Stimulated activated CD4-positive, alpha-beta T cell treated with anti-CD3 and anti-CD28 coated beads, Interleukin-12 subunit alpha, Interleukin-12 subunit beta, amount 100 ng/mL, for 4 hours (primary cell): Measurements from ENCODE around the gene TET3.
A peak's percentile ranks its signal among the peaks of the same experiment; 100 is the strongest.

Experiments
- DNase-seq: peaks from one replicate; pipeline ENCODE4 v3.0.0-alpha.2; 2020

TET3 gene

DNA sequence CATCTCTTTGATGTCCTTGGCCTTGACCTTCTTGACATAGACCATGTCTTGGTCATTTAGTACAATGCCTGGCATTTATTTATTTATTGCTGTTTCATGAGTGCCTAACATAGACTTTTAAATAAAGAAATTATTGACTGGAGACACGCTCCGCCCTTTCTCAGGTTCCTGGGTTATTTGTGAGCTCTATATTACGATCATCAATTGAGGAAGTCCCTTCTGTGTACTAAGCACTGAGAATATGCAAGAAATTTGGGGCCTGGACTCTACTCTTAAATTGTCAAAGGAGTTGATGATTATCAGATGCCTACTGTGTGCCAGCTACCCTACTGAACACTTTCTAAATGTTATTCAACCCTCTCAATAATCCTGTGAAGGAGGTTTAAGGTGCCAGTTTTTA lies 19.7 kb upstream of the TET3 start:
- no peak for DNase-seq

DNA sequence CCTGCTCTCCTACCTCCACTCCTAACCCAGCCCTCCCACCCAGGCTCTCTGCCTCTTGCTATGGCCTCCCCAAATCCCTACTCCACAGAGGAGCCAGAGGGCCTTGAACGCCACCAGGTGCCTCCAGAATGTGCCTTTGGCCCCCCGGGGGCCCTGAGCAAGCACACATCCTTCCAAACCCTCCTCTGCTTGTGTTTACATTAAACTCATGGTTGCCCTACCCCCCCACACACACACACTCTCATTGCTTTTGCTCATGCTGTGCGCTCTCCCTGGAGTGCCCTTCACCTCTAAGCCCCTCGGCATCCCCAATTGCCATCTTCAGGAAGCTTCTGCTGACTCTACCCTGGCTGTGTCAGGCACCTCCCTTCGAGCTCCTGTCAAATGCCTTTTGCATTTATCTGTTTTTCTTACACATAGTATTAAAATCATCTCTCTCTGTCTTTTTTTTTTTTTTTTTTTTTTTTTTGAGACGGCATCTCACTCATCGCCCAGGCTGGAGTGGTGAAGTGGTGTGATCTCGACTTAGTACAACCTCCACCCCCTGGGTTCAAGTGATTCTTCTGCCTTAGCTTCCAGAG lies 16.3 kb upstream of the TET3 start:
- DNase-seq: no peak

GRCh38 chr2:73969356-73969755 lies 15.4 kb upstream of the TET3 start:
- DNase-seq: no peak

GRCh38 chr2:73970141-73970803 lies 14.4 kb upstream of the TET3 start:
- DNase-seq: no peak

GRCh38 chr2:73970850-73971471 lies 13.7 kb upstream of the TET3 start:
- no peak for DNase-seq

DNA sequence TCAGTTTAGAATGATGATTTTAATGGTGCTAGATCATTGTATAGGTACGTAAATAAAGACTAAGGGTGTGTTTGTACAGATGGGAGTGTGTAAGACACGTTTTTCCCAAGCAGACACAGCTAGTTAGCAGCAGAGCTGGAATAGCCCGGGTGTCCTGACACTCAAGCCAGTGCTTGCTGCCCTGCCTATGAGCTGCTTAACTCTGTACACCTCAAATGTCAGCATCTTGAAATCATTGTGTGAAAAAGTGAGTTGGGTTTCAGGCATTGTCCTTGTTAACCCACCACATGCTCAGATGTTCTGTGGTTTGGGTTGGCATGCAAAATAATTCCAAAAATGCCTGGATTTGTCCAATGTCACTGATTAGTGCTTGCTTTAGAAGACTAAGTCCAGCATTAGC lies 13.0 kb upstream of the TET3 start:
- no peak for DNase-seq

GRCh38 chr2:73972846-73973245 lies 11.9 kb upstream of the TET3 start:
- no peak for DNase-seq

DNA sequence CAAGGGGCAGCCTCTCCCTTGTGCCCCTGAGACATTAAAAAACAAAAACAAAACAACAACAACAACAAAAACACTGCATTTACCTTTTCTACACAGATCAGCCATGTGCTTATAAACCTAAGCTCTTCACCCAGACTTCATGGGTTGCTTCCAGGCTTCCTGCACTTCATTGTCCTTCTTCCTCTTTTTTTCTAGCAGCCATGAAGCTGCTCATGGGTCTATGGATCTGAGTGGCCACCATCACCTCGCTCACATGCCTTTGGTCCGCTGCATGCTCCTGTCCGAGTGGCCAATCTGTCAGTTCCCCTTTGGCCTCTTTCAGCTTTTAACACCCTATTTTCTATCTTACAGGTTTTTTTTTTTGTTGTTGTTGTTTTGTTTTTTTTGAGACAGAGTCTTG lies 9.0 kb upstream of the TET3 start:
- no peak for DNase-seq

GRCh38 chr2:73976803-73977202 lies 7.9 kb upstream of the TET3 start:
- no peak for DNase-seq

DNA sequence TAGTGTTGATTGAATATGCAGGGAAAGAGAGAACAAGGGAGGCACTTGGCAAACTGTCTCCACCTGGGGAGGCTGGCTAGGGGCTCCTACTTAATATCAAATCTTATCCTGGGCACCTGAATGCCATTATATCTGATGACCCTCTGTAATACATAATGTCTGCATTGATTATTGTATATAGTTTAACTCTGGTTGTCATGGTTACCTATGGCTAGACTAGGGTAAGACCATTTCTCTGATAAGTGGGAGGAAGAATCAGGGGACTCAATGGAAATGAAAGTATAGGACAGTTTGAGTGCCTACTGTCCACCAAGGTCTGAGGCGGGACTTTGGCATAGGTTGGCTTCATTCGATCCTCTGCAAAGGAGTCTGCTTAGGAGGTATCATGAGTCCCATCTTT lies 7.2 kb upstream of the TET3 start:
- no peak for DNase-seq

DNA sequence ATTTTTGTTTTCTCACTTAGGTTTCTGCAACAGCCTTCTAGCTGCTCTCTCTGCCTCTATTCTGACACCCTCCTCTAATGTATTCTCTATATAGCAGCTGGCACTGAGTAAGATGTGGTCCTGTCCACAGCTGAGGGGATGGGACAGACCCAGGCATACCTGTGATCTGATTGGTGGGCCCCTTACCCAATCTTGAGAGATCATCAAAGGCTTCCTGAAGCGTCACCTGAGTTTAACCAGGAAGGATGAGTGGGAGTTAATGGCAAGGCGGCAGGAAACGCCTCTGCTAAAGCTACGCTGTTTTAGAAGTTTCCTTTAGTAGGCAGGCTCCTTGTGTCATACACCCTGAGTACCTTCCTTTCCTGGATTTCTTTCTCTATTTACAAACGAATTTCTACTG lies 5.7 kb upstream of the TET3 start:
- peak; percentile 53 for DNase-seq

GRCh38 chr2:73979686-73980085 lies 5.0 kb upstream of the TET3 start:
- DNase-seq: no peak

DNA sequence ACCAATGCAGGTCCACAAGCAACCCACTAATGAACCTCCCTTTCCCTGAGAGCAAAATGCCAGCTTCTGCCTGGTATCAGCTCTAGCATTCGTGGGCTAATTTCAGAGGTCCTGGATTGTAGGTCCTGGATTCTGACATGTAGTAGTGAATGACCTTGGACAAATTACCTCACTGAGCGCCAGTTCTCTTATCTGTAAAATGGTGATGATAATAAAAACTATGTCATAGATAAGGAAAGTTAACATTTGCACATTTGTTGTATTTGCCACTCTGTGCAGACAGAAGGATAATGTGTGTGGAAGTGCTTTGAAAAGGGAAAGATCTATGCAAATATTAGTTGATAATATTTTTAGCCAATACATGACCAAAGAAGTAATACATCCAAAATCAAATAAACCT lies 4.1 kb upstream of the TET3 start:
- DNase-seq: no peak

- peak; percentile 32 for DNase-seq
Observed at GRCh38 chr2:73981081-73982001, 3.4 kb upstream of the TET3 start.

DNA sequence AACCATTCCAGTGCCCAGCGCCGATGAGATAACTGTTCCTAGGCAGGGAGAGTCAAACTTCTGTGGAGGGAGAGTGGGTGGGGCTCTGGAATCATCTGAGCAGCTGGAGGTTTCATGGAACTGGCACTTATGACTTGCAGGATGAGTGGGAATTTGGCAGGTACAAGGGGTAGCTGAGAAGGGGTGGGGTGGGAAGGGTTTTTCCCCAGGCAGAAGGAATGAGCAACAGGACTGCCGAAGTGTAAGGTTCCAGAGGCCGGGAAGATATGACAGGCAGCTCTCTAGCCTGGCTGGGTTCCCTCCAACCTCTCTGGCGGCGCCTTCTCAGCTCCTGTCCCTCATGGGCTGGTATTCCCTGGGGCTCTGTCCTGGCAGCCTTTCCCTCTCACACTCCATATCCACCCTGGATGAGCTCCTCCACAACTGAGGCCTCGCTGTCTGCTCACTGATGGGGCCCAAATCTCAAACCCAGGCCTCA lies 2.5 kb upstream of the TET3 start:
- DNase-seq: no peak

DNA sequence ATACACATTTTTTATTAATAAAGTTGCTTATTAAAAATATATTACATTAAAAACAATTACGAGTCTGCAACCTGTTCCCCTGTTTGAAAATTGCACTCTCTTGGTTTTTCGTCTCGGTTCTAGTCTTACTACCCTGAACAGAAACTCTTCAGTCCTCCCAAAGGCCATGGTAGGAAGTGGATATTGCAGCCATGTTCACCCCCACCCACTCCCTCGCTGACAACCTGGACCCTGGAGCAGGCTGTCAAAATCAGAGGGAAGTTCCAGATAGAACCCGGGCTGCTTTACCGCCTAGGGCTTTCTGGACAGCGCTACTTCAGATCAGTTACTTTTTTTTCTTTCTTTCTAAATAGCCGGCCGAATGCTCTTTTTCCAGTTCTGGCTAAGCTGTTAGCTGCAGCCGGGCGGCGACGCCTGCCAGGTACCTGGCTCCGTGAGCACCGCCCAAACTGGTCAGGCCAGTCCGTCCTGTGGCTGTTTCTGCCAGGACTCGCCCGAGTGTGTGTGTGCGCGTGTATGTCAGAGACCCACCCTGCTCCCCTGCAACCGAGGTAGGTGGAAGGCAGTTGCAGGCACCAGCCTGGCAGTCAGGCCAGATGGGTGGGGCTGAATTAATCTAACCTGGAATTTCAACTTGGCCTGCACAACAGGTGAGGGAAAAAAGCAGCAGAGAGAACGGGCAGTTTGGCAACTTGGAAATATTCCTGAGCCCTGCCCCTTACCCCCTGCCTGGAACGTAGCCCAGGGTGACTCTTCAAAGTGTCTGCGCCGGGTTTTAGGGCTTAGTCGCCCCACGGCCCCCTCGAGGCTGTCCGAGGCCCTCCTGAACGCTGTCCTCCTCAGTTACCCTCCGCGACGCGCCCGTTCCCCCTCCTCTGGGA lies 1.1 kb upstream of the TET3 start:
- no peak for DNase-seq

DNA sequence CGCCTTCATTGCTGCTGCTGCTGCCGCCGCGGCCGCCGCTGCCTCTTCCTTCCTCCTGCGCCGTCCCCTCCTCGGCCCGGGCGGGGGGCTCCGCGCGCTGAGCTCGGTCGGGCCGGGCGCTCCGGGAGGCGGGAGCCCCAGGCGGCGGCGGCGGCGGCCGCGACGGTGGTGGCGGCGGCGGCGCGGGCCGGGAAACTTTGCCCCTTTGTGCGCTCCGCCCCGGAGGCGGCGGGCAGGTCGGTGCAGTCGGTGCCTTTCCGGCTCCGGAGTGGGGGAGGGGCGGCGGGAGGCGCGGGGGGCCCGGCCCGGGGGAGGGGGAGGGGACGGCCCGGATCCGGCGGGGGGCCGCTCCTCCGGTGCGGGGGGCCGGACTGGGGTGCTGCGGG lies 205 bp downstream of the TET3 start:
- DNase-seq: peak; percentile 73

GRCh38 chr2:73985308-73986084 lies 786 bp downstream of the TET3 start:
- DNase-seq: peak; percentile 72

DNA sequence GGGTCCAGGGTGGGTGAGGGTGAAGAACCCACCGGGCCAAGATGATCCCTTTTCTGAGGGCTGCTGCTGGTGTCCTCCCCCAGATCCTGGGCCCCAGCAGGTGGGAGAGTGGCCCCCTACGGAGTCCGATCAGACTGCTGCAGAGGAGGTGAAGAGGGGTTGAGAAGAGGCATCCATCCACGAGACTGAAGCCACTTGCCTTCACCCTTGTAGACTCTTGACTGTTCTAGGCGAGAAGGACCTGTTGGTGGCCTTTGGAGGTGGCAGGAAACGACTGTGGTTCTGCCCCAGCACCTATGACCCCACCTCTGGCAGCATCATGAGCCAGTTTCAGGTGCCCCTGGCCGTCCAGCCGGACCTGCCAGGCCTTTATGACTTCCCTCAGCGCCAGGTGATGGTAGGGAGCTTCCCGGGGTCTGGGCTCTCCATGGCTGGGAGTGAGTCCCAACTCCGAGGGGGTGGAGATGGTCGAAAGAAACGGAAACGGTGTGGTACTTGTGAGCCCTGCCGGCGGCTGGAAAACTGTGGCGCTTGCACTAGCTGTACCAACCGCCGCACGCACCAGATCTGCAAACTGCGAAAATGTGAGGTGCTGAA lies 1.5 kb downstream of the TET3 start:
- DNase-seq: peak; percentile 42

DNA sequence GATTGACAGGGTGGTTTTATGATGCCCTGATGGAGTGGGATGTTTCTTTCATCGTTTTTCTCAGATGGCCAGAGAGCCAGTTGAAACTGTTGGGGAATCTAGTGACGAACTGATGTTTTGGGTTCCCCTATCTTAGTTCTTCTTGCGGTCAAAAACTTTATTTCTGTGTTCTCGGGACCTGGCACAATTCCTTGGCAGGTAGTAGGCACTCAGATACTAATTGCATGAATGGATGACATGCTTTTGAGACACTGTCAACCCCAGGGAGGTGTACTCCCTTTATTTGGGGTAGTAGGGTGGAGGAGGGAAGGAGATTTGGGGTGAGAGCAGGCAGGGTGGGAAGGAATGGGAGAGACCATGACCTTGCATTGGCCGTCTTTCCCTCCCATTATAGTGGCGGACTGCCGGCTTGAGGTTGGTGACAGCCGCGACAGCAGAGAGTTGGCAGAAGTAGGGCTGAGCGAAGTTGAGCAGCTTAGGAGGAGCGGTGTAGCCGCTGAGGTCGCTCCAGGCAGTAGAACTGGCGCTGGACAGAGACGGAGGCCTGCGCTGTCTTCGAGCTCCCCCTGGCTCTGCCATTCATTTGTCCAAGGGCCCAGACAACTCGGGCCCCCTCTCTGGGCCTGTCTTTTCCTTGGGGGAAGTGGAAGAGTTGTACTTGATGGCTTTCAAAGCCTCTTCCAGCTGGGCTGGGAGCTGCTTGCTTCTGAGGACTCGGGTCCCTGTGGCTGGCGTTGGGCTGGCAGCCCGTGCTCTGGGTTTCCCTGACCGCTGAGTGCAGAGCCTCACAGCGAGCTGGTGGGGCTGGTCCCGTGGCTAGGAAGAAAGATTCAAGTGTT lies 2.6 kb downstream of the TET3 start:
- peak; percentile 28 for DNase-seq
